Neuronal stem cell (in vitro differentiated cells): Measurements from ENCODE around the gene IL1B.

Experiments
- DNase-seq: peaks from one replicate; pipeline ENCODE4 v3.0.0-alpha.2; 2013; ENCODE audit warnings: low spot score
- H2AFZ ChIP-seq: one replicate; pipeline ENCODE4 v1.6.1; 2013; ENCODE audit warnings: mild to moderate bottlenecking, low read length, inconsistent platforms
- H2AK5ac ChIP-seq: 2 replicates; pipeline ENCODE4 v1.6.1; 2013; ENCODE audit warnings: low read depth, mild to moderate bottlenecking, inconsistent platforms, low read length, moderate library complexity, mixed read lengths
- H2BK120ac ChIP-seq: 2 replicates; pipeline ENCODE4 v1.6.1; 2013; ENCODE audit warnings: low read depth, mild to moderate bottlenecking, inconsistent platforms, low read length, moderate library complexity, mixed read lengths
- H2BK12ac ChIP-seq: one replicate; pipeline ENCODE4 v1.6.1; 2013; ENCODE audit warnings: low read length, inconsistent platforms
- H2BK15ac ChIP-seq: 2 replicates; pipeline ENCODE4 v1.6.1; 2013; ENCODE audit warnings: mild to moderate bottlenecking, low read length, inconsistent platforms, mixed read lengths
- H2BK5ac ChIP-seq: one replicate; pipeline ENCODE4 v1.6.1; 2013; ENCODE audit warnings: inconsistent platforms, mild to moderate bottlenecking, low read length, moderate library complexity
- H3K14ac ChIP-seq: one replicate; pipeline ENCODE4 v1.6.1; 2013; ENCODE audit warnings: low read length, inconsistent platforms
- H3K18ac ChIP-seq: 2 replicates; pipeline ENCODE4 v1.6.1; 2013; ENCODE audit warnings: low read length, inconsistent platforms
- H3K23ac ChIP-seq: 2 replicates; pipeline ENCODE4 v1.6.1; 2013; ENCODE audit warnings: low read depth, mild to moderate bottlenecking, mixed read lengths, low read length, inconsistent platforms; ENCODE audit not compliant: poor library complexity
- H3K27ac ChIP-seq: replicated peaks from 3 replicates; pipeline ENCODE4 v1.5.1; 2013; ENCODE audit warnings: low read length, inconsistent platforms
- H3K27me3 ChIP-seq, 3 experiments: 2 replicates each; pipeline ENCODE4 v1.6.1; 2013; ENCODE audit warnings: low read length in 3 of 3, mild to moderate bottlenecking in 2 of 3, inconsistent platforms in 1 of 3, low read depth in 1 of 3, mixed read lengths in 1 of 3, moderate library complexity in 1 of 3; ENCODE audit not compliant: control insufficient read depth in 3 of 3, insufficient read depth in 3 of 3
- H3K36me3 ChIP-seq, 2 donors: replicated peaks in 1 of 2; 2 replicates each; pipeline ENCODE4 v1.6.1; 2013; ENCODE audit warnings: low read length in 2 of 2; ENCODE audit not compliant: control insufficient read depth in 2 of 2, insufficient read depth in 2 of 2
- H3K4ac ChIP-seq: 2 replicates; pipeline ENCODE4 v1.6.1; 2013; ENCODE audit warnings: inconsistent platforms, mild to moderate bottlenecking, low read length, moderate library complexity
- H3K4me1 ChIP-seq, 2 donors: 1 replicate in 1 of 2; 2 replicates in 1 of 2; pipeline ENCODE4 v1.6.1; 2013; ENCODE audit warnings: low read length in 2 of 2, low read depth in 1 of 2; ENCODE audit not compliant: control insufficient read depth in 2 of 2, insufficient read depth in 1 of 2
- H3K4me2 ChIP-seq: one replicate; pipeline ENCODE4 v1.6.1; 2013; ENCODE audit warnings: mild to moderate bottlenecking, low read length, inconsistent platforms; ENCODE audit not compliant: insufficient read depth, poor library complexity, severe bottlenecking
- H3K4me3 ChIP-seq, 2 donors: 2 replicates each; pipeline ENCODE4 v1.5.1; 2013; ENCODE audit warnings: low read length in 2 of 2, mild to moderate bottlenecking in 2 of 2, inconsistent platforms in 1 of 2, moderate library complexity in 1 of 2
- H3K79me1 ChIP-seq: one replicate; pipeline ENCODE4 v1.6.1; 2013; ENCODE audit warnings: low read depth, mild to moderate bottlenecking, inconsistent platforms, low read length, moderate library complexity
- H3K9ac ChIP-seq: one replicate; pipeline ENCODE4 v1.6.1; 2013; ENCODE audit warnings: mild to moderate bottlenecking, low read depth, low read length, inconsistent platforms; ENCODE audit not compliant: poor library complexity
- H3K9me3 ChIP-seq, 2 donors: replicated peaks in 1 of 2; 2 replicates each; pipeline versions ENCODE3 to v1.6.1; 2013; ENCODE audit warnings: low read length in 2 of 2, mild to moderate bottlenecking in 2 of 2, inconsistent platforms in 1 of 2, low read depth in 1 of 2, mixed read lengths in 1 of 2, moderate library complexity in 1 of 2; ENCODE audit not compliant: control insufficient read depth in 2 of 2, insufficient read depth in 1 of 2
- H4K8ac ChIP-seq: one replicate; pipeline ENCODE4 v1.6.1; 2013; ENCODE audit warnings: low read depth, mild to moderate bottlenecking, inconsistent platforms, low read length, moderate library complexity
- H4K91ac ChIP-seq: one replicate; pipeline ENCODE4 v1.6.1; 2013; ENCODE audit warnings: low read length, low read depth, mild to moderate bottlenecking, inconsistent platforms; ENCODE audit not compliant: poor library complexity
- WGBS, 2 donors: extraction: QIAGEN DNeasy Blood & Tissue Kit; methylation state at CpG; one replicate each; pipeline ENCODE4 v1.1.7; 2013; ENCODE audit warnings: missing lambda C conversion rate in 2 of 2, mixed read lengths in 1 of 2; ENCODE audit not compliant: insufficient read length in 2 of 2, insufficient replicate concordance in 1 of 2; ENCODE audit errors: extremely low coverage in 2 of 2; 5-methylcytosine and 5-hydroxymethylcytosine counted together

The IL1B gene

GRCh38 chr2:112811276-112811831, 25.2 kb downstream of the IL1B start:
- Histone ChIP-seq H4K91ac (no peak overlapping the region), H3K36me3 (no peaks in the 10 kb centered on the region), H3K23ac (no peak overlapping the region), H3K79me1 (no peaks in the 10 kb centered on the region), H2BK15ac (no peak overlapping the region), H2BK5ac (no peak overlapping the region), H2BK120ac (no peak overlapping the region), H3K9me3 (no peaks in the 10 kb centered on the region), H2AFZ (peak overlapping the region; percentile 80), H3K4me3 (no peak overlapping the region), H3K4ac (no peak overlapping the region), H4K8ac (no peak overlapping the region), H3K14ac (no peak overlapping the region), H3K27me3 (no peaks in the 10 kb centered on the region), H3K18ac (no peak overlapping the region), H3K9ac (no peak overlapping the region), H3K4me2 (no peak overlapping the region), H2AK5ac (no peak overlapping the region), H2BK12ac (no peak overlapping the region), H3K4me1 (peaks cover 0 to 8% of the 10 kb centered on the region in 2 donors), H3K27ac (no peak overlapping the region)
- no CpG with 5 or more reads among the region's 3 CpGs for WGBS, 2 donors
- DNase-seq = no peak

GRCh38 chr2:112809112-112809511, 27.5 kb downstream of the IL1B start:
- no peaks in the 10 kb centered on the region for H3K9me3 ChIP-seq
- H3K27me3 ChIP-seq = no peaks in the 10 kb centered on the region
- H2BK120ac ChIP-seq = no peak overlapping the region
- no peak overlapping the region for H2BK5ac ChIP-seq
- no peaks in the 10 kb centered on the region for H3K36me3 ChIP-seq
- H3K23ac ChIP-seq = no peak overlapping the region
- H3K4me1 ChIP-seq = peaks cover 0 to 7% of the 10 kb centered on the region in 2 donors
- no peak overlapping the region for H3K4me3 ChIP-seq
- H2BK12ac ChIP-seq = no peak overlapping the region
- no peak overlapping the region for H4K8ac ChIP-seq
- no peak for DNase-seq
- H3K27ac ChIP-seq = no peak overlapping the region
- no peak overlapping the region for H3K4ac ChIP-seq
- no peak overlapping the region for H2BK15ac ChIP-seq
- no peak overlapping the region for H2AK5ac ChIP-seq
- H3K9ac ChIP-seq = no peak overlapping the region
- H2AFZ ChIP-seq = no peak overlapping the region
- no peak overlapping the region for H3K14ac ChIP-seq
- no peaks in the 10 kb centered on the region for H3K79me1 ChIP-seq
- H4K91ac ChIP-seq = no peak overlapping the region
- H3K18ac ChIP-seq = no peak overlapping the region
- no peak overlapping the region for H3K4me2 ChIP-seq

GRCh38 chr2:112807233-112807807, 29.3 kb downstream of the IL1B start:
- WGBS, 2 donors = no CpG with 5 or more reads among the region's 3 CpGs

GRCh38 chr2:112805542-112805941, 31.0 kb downstream of the IL1B start:
- Histone ChIP-seq H3K27ac (no peak overlapping the region), H3K18ac (peak overlapping the region; percentile 65), H3K27me3 (no peaks in the 10 kb centered on the region), H3K4me1 (peaks cover 0 to 4% of the 10 kb centered on the region in 2 donors), H3K9me3 (no peaks in the 10 kb centered on the region), H3K36me3 (no peaks in the 10 kb centered on the region), H3K23ac (no peak overlapping the region), H3K4me3 (no peak overlapping the region), H2BK15ac (no peak overlapping the region), H4K91ac (no peak overlapping the region), H2BK120ac (no peak overlapping the region), H3K4me2 (no peak overlapping the region), H2AK5ac (no peak overlapping the region), H4K8ac (no peak overlapping the region), H3K9ac (no peak overlapping the region), H2BK12ac (no peak overlapping the region), H3K14ac (no peak overlapping the region), H2AFZ (peak overlapping the region; percentile 2), H3K4ac (no peak overlapping the region), H3K79me1 (no peaks in the 10 kb centered on the region), H2BK5ac (no peak overlapping the region)
- no peak for DNase-seq
- WGBS, 2 donors = no CpG with 5 or more reads among the region's 11 CpGs

More at GRCh38 chr2:112807233-112807807, 29.3 kb downstream of the IL1B start:
- Histone ChIP-seq H3K14ac (no peak overlapping the region), H3K18ac (no peak overlapping the region), H3K36me3 (no peaks in the 10 kb centered on the region), H3K27me3 (no peaks in the 10 kb centered on the region), H3K27ac (no peak overlapping the region), H3K4me3 (no peak overlapping the region), H2AFZ (no peak overlapping the region), H2BK15ac (no peak overlapping the region), H3K9ac (no peak overlapping the region), H3K4me1 (peaks cover 0 to 4% of the 10 kb centered on the region in 2 donors), H2BK120ac (no peak overlapping the region), H4K91ac (no peak overlapping the region), H2BK12ac (no peak overlapping the region), H4K8ac (no peak overlapping the region), H3K23ac (no peak overlapping the region), H3K9me3 (no peaks in the 10 kb centered on the region), H2BK5ac (no peak overlapping the region), H3K4me2 (no peak overlapping the region), H2AK5ac (no peak overlapping the region), H3K4ac (no peak overlapping the region), H3K79me1 (no peaks in the 10 kb centered on the region)
- no peak for DNase-seq
